Measurements from ENCODE around the gene TGFB3.

TGFB3 gene

DNA sequence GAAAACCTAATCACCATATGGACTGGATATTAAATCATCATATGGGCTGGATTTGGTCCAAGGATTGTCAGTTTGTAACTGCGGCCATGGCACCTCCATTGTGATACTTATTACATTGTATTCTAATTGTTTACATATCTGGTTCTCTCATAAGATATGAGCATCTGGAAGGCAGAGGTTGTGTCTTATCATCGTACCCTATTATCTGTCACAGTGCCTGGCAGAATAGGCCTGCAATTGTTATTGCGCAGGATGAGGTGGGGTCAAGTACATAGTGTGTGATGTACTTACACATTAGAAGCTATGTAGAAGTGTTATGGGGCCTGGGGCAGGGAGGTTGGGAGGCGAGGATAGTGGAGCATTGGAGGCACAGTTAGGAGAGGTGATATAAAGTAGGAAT is 8.5 kb upstream of the TGFB3 start:
- POLR2A ChIA-PET = no interaction called here
- DNase-seq (ENCODE audit: extremely low spot score) = no peak
- TF ChIP-seq, protein P1, sequence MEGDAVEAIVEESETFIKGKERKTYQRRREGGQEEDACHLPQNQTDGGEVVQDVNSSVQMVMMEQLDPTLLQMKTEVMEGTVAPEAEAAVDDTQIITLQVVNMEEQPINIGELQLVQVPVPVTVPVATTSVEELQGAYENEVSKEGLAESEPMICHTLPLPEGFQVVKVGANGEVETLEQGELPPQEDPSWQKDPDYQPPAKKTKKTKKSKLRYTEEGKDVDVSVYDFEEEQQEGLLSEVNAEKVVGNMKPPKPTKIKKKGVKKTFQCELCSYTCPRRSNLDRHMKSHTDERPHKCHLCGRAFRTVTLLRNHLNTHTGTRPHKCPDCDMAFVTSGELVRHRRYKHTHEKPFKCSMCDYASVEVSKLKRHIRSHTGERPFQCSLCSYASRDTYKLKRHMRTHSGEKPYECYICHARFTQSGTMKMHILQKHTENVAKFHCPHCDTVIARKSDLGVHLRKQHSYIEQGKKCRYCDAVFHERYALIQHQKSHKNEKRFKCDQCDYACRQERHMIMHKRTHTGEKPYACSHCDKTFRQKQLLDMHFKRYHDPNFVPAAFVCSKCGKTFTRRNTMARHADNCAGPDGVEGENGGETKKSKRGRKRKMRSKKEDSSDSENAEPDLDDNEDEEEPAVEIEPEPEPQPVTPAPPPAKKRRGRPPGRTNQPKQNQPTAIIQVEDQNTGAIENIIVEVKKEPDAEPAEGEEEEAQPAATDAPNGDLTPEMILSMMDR (IDR thresholded peaks at IDR 0.05; ENCODE audit: control extremely low read depth, extremely low read depth, low read depth, missing control alignments) = no peak
- CTCF ChIA-PET = interaction anchor here (0.6 to 1.7 kb wide), 3 partner anchors 8 to 397 kb away, joined by 3 to 5 read pairs (median 3); partner anchors contain the start of gene TGFB3

GRCh38 chr14:75989134-75989533 is 7.3 kb upstream of the TGFB3 start:
- no peak for DNase-seq (ENCODE audit: extremely low spot score)
- ChIA-PET CTCF (interaction anchor here (1.7 kb wide), 1 partner anchor 280 kb away, joined by 5 read pairs; no protein-coding TSS in a partner anchor), POLR2A (no interaction called here)
- TF ChIP-seq, protein P1 (IDR thresholded peaks at IDR 0.05; ENCODE audit: control extremely low read depth, extremely low read depth, low read depth, missing control alignments) = no peak

GRCh38 chr14:75987201-75987970 is 5.6 kb upstream of the TGFB3 start:
- TF ChIP-seq, protein P1 (IDR thresholded peaks at IDR 0.05; ENCODE audit: control extremely low read depth, extremely low read depth, low read depth, missing control alignments) = no peak
- ChIA-PET POLR2A (no interaction called here), CTCF (interaction anchor here (10.6 kb wide), 1 partner anchor 277 kb away, joined by 216 read pairs; no protein-coding TSS in a partner anchor)
- no peak for DNase-seq (ENCODE audit: extremely low spot score)

DNA sequence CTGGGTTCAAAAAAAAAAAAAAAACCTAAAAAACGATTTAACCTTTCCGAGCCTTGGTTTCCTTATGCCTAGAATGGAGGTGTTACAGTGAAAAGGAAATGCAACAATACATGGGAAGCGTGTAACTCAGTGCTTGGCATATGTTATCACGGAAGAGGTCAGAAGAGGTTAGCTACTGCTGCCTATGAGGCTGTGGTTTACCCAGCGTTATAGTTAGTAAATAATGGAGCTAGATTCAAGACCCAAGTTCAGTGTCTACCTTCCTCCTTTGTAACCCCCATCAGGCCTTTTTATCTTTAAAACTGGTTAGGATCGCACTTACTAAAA is 4.6 kb upstream of the TGFB3 start:
- CTCF ChIA-PET = interaction anchor here (1.3 to 10.6 kb wide), 4 partner anchors 64 to 401 kb away, joined by 3 to 216 read pairs (median 85); no protein-coding TSS in a partner anchor
- no peak for DNase-seq (ENCODE audit: extremely low spot score)
- TF ChIP-seq, protein P1 (IDR thresholded peaks at IDR 0.05; ENCODE audit: control extremely low read depth, extremely low read depth, low read depth, missing control alignments) = no peak
- POLR2A ChIA-PET = no interaction called here

DNA sequence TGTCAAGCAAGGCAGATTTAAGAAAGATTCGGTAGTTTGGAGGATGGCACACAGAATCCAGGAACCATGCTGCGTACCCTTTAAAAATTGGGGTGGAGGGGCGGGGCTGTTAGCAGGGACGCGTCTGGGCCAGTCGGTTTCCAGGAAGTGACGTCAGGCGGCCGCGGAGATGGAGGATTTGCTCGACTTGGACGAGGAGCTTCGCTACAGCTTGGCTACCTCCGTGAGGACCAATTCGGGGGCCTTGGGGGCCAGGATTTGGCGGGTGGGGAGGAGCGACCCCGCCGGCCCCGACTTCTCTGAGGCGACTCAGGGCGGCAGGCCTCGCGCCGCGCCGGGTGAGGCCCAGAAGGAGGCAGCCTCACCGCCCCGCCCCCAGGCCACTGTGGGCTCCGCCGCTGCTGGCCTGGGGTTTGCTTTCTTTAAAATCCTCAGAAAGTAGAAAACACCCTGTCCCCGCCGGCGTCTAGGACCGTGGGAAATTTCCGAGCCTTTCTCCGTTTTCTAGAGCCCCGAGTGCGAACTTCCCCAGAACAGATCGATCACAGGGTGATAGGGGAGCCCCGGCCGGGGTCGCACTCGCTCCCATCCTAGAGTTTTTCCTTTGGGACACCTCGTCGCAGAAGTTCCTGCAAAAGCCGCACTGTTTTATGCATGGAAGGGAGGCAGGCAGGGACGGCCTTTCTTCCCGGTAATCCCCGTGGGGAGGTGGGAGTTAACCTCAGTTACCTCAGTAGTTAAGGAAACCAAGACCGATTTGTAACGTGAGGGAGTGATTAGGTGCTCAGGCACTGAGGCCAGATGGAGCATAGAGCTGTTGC is 4.0 kb upstream of the TGFB3 start, which contains the start of gene IFT43:
Gene IFT43 (plus strand): TSS at position 146 of the 821 bp plus-strand sequence. CDS start 24 bp downstream, at position 170.
- TF ChIP-seq, protein P1 (IDR thresholded peaks at IDR 0.05; ENCODE audit: control extremely low read depth, extremely low read depth, low read depth, missing control alignments) = no peak
- CTCF ChIA-PET = interaction anchor here (1.3 to 10.6 kb wide), 4 partner anchors 65 to 401 kb away, joined by 3 to 216 read pairs (median 85); no protein-coding TSS in a partner anchor
- DNase-seq (ENCODE audit: extremely low spot score) = peak; percentile 90
- POLR2A ChIA-PET = no interaction called here

DNA sequence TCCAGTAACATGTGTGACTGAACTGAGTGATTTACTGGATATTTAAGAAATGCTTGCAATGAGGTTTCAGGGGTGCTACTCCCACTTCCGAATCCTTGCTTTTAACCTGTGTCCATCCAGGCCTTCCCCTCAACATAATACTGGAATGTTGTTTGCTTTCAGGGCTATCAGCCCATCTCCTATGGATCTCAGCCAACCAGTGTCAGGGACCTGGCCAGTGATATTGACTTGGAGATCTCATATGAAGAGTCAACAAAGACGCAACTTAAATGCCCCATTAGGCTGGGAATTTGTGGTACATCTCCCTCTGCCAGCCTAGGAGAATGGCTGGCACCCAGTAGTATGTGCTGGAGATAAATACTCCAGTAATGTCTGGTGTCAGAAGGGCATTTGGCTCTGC is 2.9 kb upstream of the TGFB3 start:
- POLR2A ChIA-PET = no interaction called here
- DNase-seq (ENCODE audit: extremely low spot score) = no peak
- TF ChIP-seq, protein P1 (IDR thresholded peaks at IDR 0.05; ENCODE audit: control extremely low read depth, extremely low read depth, low read depth, missing control alignments) = no peak
- CTCF ChIA-PET = interaction anchor here (1.8 to 10.6 kb wide), 4 partner anchors 11 to 402 kb away, joined by 3 to 216 read pairs (median 93); no protein-coding TSS in a partner anchor
